NCI-H2029 treated with DMSO at 0.1 percent for 48 hours (cell line): ENCODE results near the gene METTL8.

ENCODE experiments used
- DNase-seq: peaks from one replicate; lab custom pipeline; 2025; lab: John Stamatoyannopoulos, UW

METTL8 gene

GRCh38 chr2:171310889-171311288 is 122.9 kb downstream of the METTL8 start:
- no peak for DNase-seq

DNA sequence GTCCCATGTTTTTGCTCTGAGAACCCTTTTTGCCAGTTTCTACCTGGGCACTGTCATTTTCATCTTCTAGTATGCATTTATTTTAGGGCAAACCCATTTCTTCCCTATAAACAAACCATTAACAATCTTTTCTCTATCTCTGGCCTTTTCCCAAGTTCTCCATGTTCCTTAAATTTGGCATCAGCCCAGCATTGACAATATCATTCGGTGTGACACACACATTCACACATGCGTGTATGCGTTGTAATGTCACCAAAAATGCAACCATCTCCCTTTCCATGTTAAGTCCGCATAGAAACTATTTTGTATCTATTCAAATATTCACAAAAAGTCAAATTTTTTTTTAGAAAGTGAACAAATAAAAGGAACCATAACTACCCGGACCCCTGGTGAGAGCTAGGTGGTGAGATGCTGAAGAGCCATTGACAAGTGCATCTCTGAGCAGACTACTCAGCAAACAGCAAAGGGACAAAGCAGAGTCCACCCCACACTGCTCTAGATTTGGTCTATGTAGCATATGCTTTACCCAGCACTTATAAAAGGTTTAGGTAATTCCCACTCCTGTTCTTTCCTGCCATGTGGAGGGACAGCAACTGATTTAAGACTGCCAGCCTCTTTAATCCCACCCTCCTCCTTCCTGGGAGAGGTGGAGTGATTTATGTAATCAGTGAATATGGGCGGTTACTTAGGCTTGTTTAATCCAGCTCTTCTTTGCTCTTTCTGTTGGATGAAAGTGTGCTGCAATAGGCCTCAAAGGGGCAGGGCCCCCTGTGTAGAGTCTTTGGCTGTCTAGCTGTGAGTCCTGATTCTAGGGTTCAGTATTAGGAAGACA is 124.1 kb downstream of the METTL8 start:
- DNase-seq, result no peak

DNA sequence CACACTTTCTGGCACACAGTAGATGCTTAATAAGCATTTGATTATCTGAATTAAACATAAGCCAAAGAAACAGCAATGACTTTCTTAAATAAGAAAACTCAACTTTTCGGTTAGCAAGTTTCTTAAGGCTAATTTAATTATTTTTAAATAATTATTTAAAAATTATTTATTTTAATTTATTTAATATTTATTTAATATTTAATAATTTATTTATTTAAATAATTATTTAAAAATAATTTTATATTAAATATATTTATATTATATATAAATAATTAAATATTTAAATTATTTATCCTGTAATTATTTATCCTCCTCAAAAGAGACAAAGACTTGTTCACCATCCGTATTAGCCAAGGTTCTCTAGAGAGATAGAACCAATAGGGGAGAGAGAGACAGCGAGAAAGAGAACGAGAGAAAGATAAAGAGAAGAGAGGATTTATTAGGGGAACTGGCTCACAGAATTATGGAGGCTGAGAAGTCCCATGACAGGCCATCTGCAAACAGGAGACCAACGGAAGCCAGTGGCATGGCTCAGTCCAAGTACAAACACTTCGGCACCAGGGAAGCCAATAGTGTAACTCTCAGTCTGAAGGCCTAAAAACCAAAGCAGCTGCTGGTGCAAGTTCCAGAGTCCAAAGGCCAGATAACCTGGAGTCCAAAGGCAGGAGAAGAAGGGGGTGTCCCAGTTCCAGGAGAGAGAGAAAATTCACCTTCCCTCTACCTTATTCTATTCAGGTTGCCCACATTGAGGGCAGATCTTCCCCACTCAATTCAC is 125.3 kb downstream of the METTL8 start:
- no peak for DNase-seq

DNA sequence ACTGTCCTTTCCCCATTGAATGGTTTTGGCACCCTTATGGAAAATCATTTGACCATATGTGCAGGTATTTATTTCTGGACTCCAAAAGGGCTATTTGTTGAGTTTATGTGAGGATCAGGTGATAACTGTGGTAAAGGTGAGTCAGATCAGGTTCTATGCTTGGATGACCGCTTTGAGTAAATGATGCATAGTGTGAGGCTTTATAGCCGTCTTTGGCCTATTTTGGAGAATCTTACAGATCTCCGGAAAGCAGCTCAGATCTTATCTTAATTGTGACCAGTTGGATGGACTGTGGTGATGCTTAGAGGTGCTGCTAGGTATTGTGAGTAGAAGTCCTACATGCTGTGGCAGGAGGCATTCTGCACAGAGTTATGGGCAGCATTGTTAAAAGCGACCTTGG is 126.2 kb downstream of the METTL8 start:
- no peak for DNase-seq

DNA sequence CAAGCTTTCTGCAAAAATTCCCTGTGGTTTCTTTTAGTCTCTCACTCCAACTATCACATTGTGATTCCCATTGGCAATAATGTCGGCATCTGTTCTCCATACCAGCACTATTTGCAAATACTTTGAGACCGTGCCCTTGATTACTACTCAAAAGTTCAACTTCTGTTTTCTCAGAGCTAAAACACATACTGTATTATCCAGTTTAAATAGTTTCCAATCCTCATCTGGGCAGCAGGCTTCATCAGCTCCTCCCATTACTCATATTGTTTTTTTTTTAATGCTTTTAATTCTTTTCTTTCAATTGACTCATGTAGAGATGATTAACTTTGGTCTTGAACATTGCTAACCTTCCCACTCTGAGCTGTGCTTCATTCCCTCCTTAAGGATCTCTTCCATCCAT is 135.8 kb downstream of the METTL8 start:
- DNase-seq, result no peak

- no peak for DNase-seq
Observed at GRCh38 chr2:171294608-171295007, 139.2 kb downstream of the METTL8 start.

GRCh38 chr2:171293661-171294060 is 140.1 kb downstream of the METTL8 start:
- DNase-seq, result no peak

DNA sequence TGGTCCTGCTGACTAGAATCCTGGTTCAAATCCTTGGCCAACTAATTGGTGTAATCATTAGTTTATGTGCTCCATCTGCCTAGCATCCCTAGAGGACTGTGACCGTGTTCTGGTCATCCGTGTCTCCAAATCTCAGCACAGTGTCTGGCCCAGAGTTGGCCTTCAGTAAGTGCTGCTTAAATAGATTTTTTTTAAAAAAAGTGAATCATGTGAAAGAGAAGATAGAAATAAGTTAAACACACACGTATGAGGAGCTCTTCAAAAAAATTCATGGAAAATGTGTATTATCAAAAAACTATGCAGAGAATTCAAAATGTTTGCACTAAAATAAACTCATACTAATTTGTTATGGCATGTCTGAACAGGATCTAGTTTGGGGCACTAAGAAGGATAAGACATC is 143.8 kb downstream of the METTL8 start:
- no peak for DNase-seq

DNA sequence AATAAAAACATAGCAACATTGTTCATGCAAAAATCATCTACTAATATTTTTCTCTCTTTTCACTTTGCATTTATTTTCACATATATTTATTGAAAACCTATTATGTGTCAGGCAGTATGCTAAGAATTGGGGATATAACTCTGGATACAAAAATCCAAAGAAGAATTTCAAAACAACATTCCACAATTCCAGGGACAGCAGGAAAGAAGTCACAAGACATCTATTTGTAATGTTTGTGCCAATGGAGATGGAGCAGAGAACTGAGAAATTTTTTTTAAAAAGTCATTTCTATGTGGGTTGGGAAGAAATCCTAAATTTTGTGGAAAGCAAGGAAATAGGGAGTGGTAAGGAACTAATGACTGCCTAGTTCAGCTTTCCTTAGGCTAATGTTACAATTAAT is 144.5 kb downstream of the METTL8 start:
- DNase-seq, result no peak

- DNase-seq, result no peak
Observed at GRCh38 chr2:171287611-171288010, 146.2 kb downstream of the METTL8 start.

- no peak for DNase-seq
Observed at GRCh38 chr2:171287036-171287571, 146.7 kb downstream of the METTL8 start.

DNA sequence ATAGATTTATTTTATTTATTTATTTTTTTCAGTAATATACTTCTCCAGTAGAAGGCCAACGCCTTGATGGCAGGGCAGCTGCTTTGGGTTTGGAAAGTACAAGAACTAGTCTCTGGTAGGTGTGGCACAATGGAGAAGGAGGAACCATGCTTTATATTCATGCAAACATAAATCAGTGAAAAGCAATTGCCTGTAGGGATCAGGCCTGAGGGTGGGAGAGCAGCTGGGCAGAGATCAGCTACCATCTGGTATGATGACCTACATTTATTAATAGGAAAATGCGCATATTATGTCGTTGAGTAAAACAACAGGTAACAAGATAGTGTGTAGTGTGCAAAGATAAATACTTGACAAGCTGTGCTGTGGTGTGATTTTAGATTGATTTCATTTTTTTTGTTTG is 152.7 kb downstream of the METTL8 start:
- no peak for DNase-seq

GRCh38 chr2:171279983-171280790 is 153.6 kb downstream of the METTL8 start:
- DNase-seq, result no peak

DNA sequence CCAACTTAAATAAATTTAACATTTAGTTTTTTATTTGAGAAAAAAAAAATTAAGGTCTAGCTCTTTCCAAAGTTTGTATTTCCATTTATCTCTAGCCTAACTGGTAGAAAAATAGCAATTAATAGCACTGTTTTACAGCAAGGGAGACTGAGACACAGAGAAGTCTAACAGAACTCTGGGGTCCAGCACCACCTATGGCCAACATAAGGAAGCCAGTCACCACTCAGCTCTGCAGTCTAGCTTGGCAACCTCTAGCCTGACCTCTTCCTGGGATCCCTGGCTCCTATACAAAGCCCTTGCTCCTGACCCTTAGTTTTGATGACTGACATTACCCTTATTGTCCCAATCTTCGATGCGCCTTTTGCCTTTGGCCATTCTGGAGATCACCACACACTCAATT is 159.0 kb downstream of the METTL8 start:
- no peak for DNase-seq

- DNase-seq, result peak; percentile 51
Observed at GRCh38 chr2:171271971-171272436, 161.8 kb downstream of the METTL8 start.

- DNase-seq, result no peak
Observed at GRCh38 chr2:171271386-171271785, 162.4 kb downstream of the METTL8 start.

DNA sequence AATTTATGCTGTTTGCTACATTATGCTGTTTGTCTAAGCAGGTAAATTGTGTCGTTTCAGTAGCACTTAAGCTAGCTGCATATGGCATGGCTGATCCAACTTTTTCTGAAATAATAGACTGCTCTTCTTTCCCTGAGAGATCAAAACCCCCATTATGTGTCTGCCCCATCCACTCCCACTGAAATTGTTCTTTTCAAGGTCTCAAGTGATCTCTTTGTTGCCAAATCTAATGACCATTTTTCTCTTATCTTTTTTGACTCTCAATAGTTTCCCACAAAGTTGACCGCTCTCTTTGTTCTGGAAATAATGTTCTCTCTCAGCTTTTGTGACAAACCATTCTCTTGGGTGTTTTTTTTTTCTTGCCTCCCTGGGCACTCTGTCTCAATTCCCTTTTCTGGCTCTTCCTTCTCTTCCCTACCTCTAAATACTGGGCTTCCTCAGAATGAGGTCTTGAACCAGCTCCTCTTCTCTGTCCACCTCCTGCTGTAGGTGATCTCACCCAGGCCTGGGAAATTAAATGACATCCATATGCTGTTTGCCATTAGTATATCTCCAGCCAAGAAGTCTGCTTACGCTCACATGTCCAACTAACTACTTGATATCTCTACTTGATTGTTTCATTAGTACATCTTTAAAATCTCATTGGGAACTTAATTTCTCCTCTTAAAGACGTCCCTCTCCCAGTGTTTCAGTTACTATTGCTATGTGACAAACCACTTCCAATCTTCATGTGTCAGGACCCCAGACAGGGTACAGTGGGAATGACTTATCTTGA is 165.7 kb downstream of the METTL8 start:
- no peak for DNase-seq
